Osteocyte (in vitro differentiated cells): ENCODE measurements around the gene HAND1. TPM values are rescaled to one million over a fixed set of nuclear protein-coding genes. Genes with fewer than 3 reads are reported as not detected.

ENCODE experiments used
- DNase-seq: peaks from one replicate; pipeline ENCODE4 v3.0.0; 2021; ENCODE audit warnings: mixed read lengths; ENCODE audit not compliant: unreplicated experiment; ENCODE audit errors: extremely low spot score
- H3K27ac Mint-ChIP-seq: one replicate; pipeline ENCODE4 v1.8.0; 2021; ENCODE audit warnings: mild to moderate bottlenecking, mixed read lengths; ENCODE audit not compliant: unreplicated experiment
- H3K27me3 Mint-ChIP-seq: one replicate; pipeline ENCODE4 v1.8.0; 2021; ENCODE audit warnings: mixed read lengths; ENCODE audit not compliant: unreplicated experiment
- H3K36me3 Mint-ChIP-seq: one replicate; pipeline ENCODE4 v1.8.0; 2021; ENCODE audit warnings: mixed read lengths; ENCODE audit not compliant: unreplicated experiment
- H3K4me1 Mint-ChIP-seq: one replicate; pipeline ENCODE4 v1.8.0; 2021; ENCODE audit warnings: mixed read lengths; ENCODE audit not compliant: unreplicated experiment
- H3K4me3 Mint-ChIP-seq: one replicate; pipeline ENCODE4 v1.8.0; 2021; ENCODE audit warnings: mild to moderate bottlenecking, moderate library complexity, mixed read lengths; ENCODE audit not compliant: unreplicated experiment
- H3K9me3 Mint-ChIP-seq: one replicate; pipeline ENCODE4 v1.8.0; 2021; ENCODE audit warnings: mixed read lengths; ENCODE audit not compliant: unreplicated experiment
- CTCF ChIP-seq: fragments of 200-600 bp; sonication (generic); IDR thresholded peaks from 2 replicates; pipeline ENCODE4 v1.5.0; 2021; ENCODE audit warnings: antibody characterized with exemption, mild to moderate bottlenecking, moderate library complexity
- total RNA-seq: library from RNA; stranded (reverse); gene quantifications from 2 replicates; pipeline ENCODE4 v1.2.1, GENCODE V29; 2021

Gene HAND1
- total RNA-seq, 1 donor from 2014 or later, result not detected

- peaks cover 2% of the 10 kb centered on the region for H3K4me1 Mint-ChIP-seq
- DNase-seq, result no peak
- no peak for TF ChIP-seq CTCF
- no peak overlapping the region for H3K27ac Mint-ChIP-seq
- H3K36me3 Mint-ChIP-seq, result no peaks in the 10 kb centered on the region
- no peaks in the 10 kb centered on the region for H3K9me3 Mint-ChIP-seq
- H3K4me3 Mint-ChIP-seq, result no peak overlapping the region
- peaks cover 46% of the 10 kb centered on the region for H3K27me3 Mint-ChIP-seq
These were observed 36.3 kb upstream of the HAND1 start for GRCh38 chr5:154514331-154514730.

GRCh38 chr5:154513669-154514084, 35.6 kb upstream of the HAND1 start:
- Mint-ChIP-seq H3K4me1 (no peaks in the 10 kb centered on the region), H3K4me3 (no peak overlapping the region), H3K9me3 (no peaks in the 10 kb centered on the region), H3K27ac (no peak overlapping the region), H3K27me3 (peaks cover 50% of the 10 kb centered on the region), H3K36me3 (no peaks in the 10 kb centered on the region)
- no peak for TF ChIP-seq CTCF
- DNase-seq, result no peak

GRCh38 chr5:154511984-154512383, 34.0 kb upstream of the HAND1 start:
- no peak overlapping the region for H3K27ac Mint-ChIP-seq

GRCh38 chr5:154509784-154510555, 31.9 kb upstream of the HAND1 start:
- H3K4me1 Mint-ChIP-seq, result no peaks in the 10 kb centered on the region
- H3K27me3 Mint-ChIP-seq, result peaks cover 67% of the 10 kb centered on the region
- H3K4me3 Mint-ChIP-seq, result no peak overlapping the region
- TF ChIP-seq CTCF, result no peak
- H3K36me3 Mint-ChIP-seq, result no peaks in the 10 kb centered on the region
- no peaks in the 10 kb centered on the region for H3K9me3 Mint-ChIP-seq
- no peak for DNase-seq
- H3K27ac Mint-ChIP-seq, result no peak overlapping the region

More at GRCh38 chr5:154511984-154512383, 34.0 kb upstream of the HAND1 start:
- Mint-ChIP-seq H3K4me3 (no peak overlapping the region), H3K36me3 (no peaks in the 10 kb centered on the region), H3K27me3 (peaks cover 61% of the 10 kb centered on the region), H3K9me3 (no peaks in the 10 kb centered on the region), H3K4me1 (no peaks in the 10 kb centered on the region)
- DNase-seq, result no peak
- no peak for TF ChIP-seq CTCF

GRCh38 chr5:154508114-154508513, 30.1 kb upstream of the HAND1 start:
- Mint-ChIP-seq H3K27ac (no peak overlapping the region), H3K27me3 (peaks cover 55% of the 10 kb centered on the region), H3K9me3 (no peaks in the 10 kb centered on the region), H3K4me3 (no peak overlapping the region), H3K36me3 (no peaks in the 10 kb centered on the region), H3K4me1 (no peaks in the 10 kb centered on the region)
- no peak for DNase-seq
- TF ChIP-seq CTCF, result no peak
